ENCODE results near the gene LRRC4C. TPM values are rescaled to one million over a fixed set of nuclear protein-coding genes. Genes with fewer than 3 reads are reported as not detected.

Gene LRRC4C
- total RNA-seq, 1 experiment from 2014 or later = not detected

- no peaks in the 10 kb centered on the region for H3K27me3 Mint-ChIP-seq (ENCODE audit: insufficient read depth, unreplicated experiment)
- DNase-seq (ENCODE audit: unreplicated experiment) = no peak
- H3K36me3 Mint-ChIP-seq (ENCODE audit: insufficient read depth, unreplicated experiment) = no peaks in the 10 kb centered on the region
- no peaks in the 10 kb centered on the region for H3K4me1 Mint-ChIP-seq (ENCODE audit: insufficient read depth, unreplicated experiment)
- no TSS peak for BruUV-seq (replicated peaks)
- H3K27ac Mint-ChIP-seq (ENCODE audit: low read depth, unreplicated experiment) = no peak overlapping the region
- ChIA-PET CTCF (no interaction called here), POLR2A (no interaction called here)
- no peak overlapping the region for H3K4me3 Mint-ChIP-seq (ENCODE audit: unreplicated experiment)
- intact Hi-C loops (cut with micrococcal nuclease) = no loop called here
- TF ChIP-seq CTCF (IDR thresholded peaks at IDR 0.05; ENCODE audit: unreplicated experiment) = no peak
- no peaks in the 10 kb centered on the region for H3K9me3 Mint-ChIP-seq (ENCODE audit: unreplicated experiment)
Measured at GRCh38 chr11:41119484-41119883, 340.0 kb downstream of the LRRC4C start.

GRCh38 chr11:41118521-41118920 lies 340.9 kb downstream of the LRRC4C start:
- intact Hi-C loops (cut with micrococcal nuclease) = no loop called here
- H3K4me1 Mint-ChIP-seq (ENCODE audit: insufficient read depth, unreplicated experiment) = no peaks in the 10 kb centered on the region

GRCh38 chr11:41116970-41117369 lies 342.5 kb downstream of the LRRC4C start:
- TF ChIP-seq CTCF (IDR thresholded peaks at IDR 0.05; ENCODE audit: unreplicated experiment) = no peak
- intact Hi-C loops (cut with micrococcal nuclease) = no loop called here
- BruUV-seq (replicated peaks) = no TSS peak
- DNase-seq (ENCODE audit: unreplicated experiment) = no peak
- no peak overlapping the region for H3K4me3 Mint-ChIP-seq (ENCODE audit: unreplicated experiment)
- H3K9me3 Mint-ChIP-seq (ENCODE audit: unreplicated experiment) = no peaks in the 10 kb centered on the region
- no peak overlapping the region for H3K27ac Mint-ChIP-seq (ENCODE audit: low read depth, unreplicated experiment)
- no peaks in the 10 kb centered on the region for H3K36me3 Mint-ChIP-seq (ENCODE audit: insufficient read depth, unreplicated experiment)
- ChIA-PET CTCF (no interaction called here), POLR2A (interaction anchor here (0.7 kb wide), 1 partner anchor 212 kb away, joined by 3 read pairs; no protein-coding TSS in a partner anchor)
- no peaks in the 10 kb centered on the region for H3K27me3 Mint-ChIP-seq (ENCODE audit: insufficient read depth, unreplicated experiment)
- no peaks in the 10 kb centered on the region for H3K4me1 Mint-ChIP-seq (ENCODE audit: insufficient read depth, unreplicated experiment)

More at GRCh38 chr11:41118521-41118920, 340.9 kb downstream of the LRRC4C start:
- ChIA-PET POLR2A (no interaction called here), CTCF (no interaction called here)
- H3K36me3 Mint-ChIP-seq (ENCODE audit: insufficient read depth, unreplicated experiment) = no peaks in the 10 kb centered on the region
- no peaks in the 10 kb centered on the region for H3K27me3 Mint-ChIP-seq (ENCODE audit: insufficient read depth, unreplicated experiment)
- H3K27ac Mint-ChIP-seq (ENCODE audit: low read depth, unreplicated experiment) = no peak overlapping the region
- no TSS peak for BruUV-seq (replicated peaks)
- no peaks in the 10 kb centered on the region for H3K9me3 Mint-ChIP-seq (ENCODE audit: unreplicated experiment)
- DNase-seq (ENCODE audit: unreplicated experiment) = no peak
- TF ChIP-seq CTCF (IDR thresholded peaks at IDR 0.05; ENCODE audit: unreplicated experiment) = no peak
- H3K4me3 Mint-ChIP-seq (ENCODE audit: unreplicated experiment) = no peak overlapping the region

- no peaks in the 10 kb centered on the region for H3K9me3 Mint-ChIP-seq (ENCODE audit: unreplicated experiment)
- TF ChIP-seq CTCF (IDR thresholded peaks at IDR 0.05; ENCODE audit: unreplicated experiment) = no peak
- H3K4me3 Mint-ChIP-seq (ENCODE audit: unreplicated experiment) = no peak overlapping the region
- CTCF ChIA-PET = interaction anchor here (0.9 kb wide), 1 partner anchor 15 kb away, joined by 8 read pairs; no protein-coding TSS in a partner anchor
- no TSS peak for BruUV-seq (replicated peaks)
- DNase-seq (ENCODE audit: unreplicated experiment) = no peak
- no peaks in the 10 kb centered on the region for H3K27me3 Mint-ChIP-seq (ENCODE audit: insufficient read depth, unreplicated experiment)
- H3K4me1 Mint-ChIP-seq (ENCODE audit: insufficient read depth, unreplicated experiment) = no peaks in the 10 kb centered on the region
- intact Hi-C loops (cut with micrococcal nuclease) = no loop called here
- POLR2A ChIA-PET = no interaction called here
- H3K27ac Mint-ChIP-seq (ENCODE audit: low read depth, unreplicated experiment) = no peak overlapping the region
- no peaks in the 10 kb centered on the region for H3K36me3 Mint-ChIP-seq (ENCODE audit: insufficient read depth, unreplicated experiment)
Measured at GRCh38 chr11:41115066-41115465, 344.4 kb downstream of the LRRC4C start.

Measured in MCF 10A (cell line).